HCT116 (cell line): Measurements from ENCODE around the gene CELF4. TPM values are rescaled to one million over a fixed set of nuclear protein-coding genes. Genes with fewer than 3 reads are reported as not detected.

Source experiments
- ATAC-seq: fragments of 200-7000 bp; cut with Tn5 transposase; 2 replicates; pipeline ENCODE4 v1.9.1; 2020; ENCODE audit warnings: mild to moderate bottlenecking, moderate library complexity
- BruUV-seq: library from RNA; stranded (reverse); fragments of 400-500 nt; replicated peaks from 2 replicates; lab custom pipeline; 2021; lab: Mats Ljungman, UMichigan
- CTCF ChIA-PET: fragments of 300-600 bp; sonication (Branson Sonifier 250); formaldehyde crosslinking; loops from one replicate; lab custom pipeline; 2021; ENCODE audit warnings: antibody characterized with exemption; lab: Charles Lee
- POLR2A ChIA-PET: fragments of 300-600, 350-600 bp; sonication (Branson Sonifier 250); formaldehyde crosslinking; loops from one replicate; lab custom pipeline; 2021; ENCODE audit warnings: antibody characterized with exemption; lab: Charles Lee
- RAD21 ChIA-PET, 2 experiments: fragments of 300-600 bp; sonication (Branson Sonifier 250); formaldehyde crosslinking; loops; one replicate each; lab custom pipeline; 2023; ENCODE audit warnings: low total read pairs in 2 of 2; ENCODE audit not compliant: uncharacterized antibody in 2 of 2, unreplicated experiment in 2 of 2, low non-redundant PET in 1 of 2; lab: Charles Lee
- DNase-seq: peaks from one replicate; pipeline ENCODE4 v3.0.0-alpha.2; 2010; ENCODE audit warnings: low read depth, low spot score
- H2AFZ ChIP-seq: fragments of 200-600 bp; shearing (Covaris generic), sonication (generic); 2 replicates; pipeline ENCODE4 v1.6.1; 2017; ENCODE audit warnings: low read depth, mixed run types, mixed read lengths, antibody characterized with exemption, low read length; ENCODE audit not compliant: poor library complexity, severe bottlenecking
- H3K27ac ChIP-seq: 2 replicates; pipeline ENCODE4 v1.5.1; 2012; ENCODE audit warnings: low read depth, low read length
- H3K27me3 ChIP-seq: fragments of 200-600 bp; sonication (generic); 2 replicates; pipeline ENCODE4 v1.6.1; 2016; ENCODE audit warnings: mixed run types, low read length, mixed read lengths; ENCODE audit not compliant: insufficient read depth
- H3K36me3 ChIP-seq, 2 experiments: fragments of 200-500 bp in 1 of 2; fragments of 200-600 bp in 1 of 2; sonication (Bioruptor generic) in 1 of 2; sonication (generic) in 1 of 2; 2 replicates each; pipeline versions ENCODE4 v1.5.1 to v1.6.1; 2014 to 2016; ENCODE audit warnings: low read length in 2 of 2, inconsistent platforms in 1 of 2, mixed read lengths in 1 of 2, mixed run types in 1 of 2; ENCODE audit not compliant: insufficient read depth in 2 of 2, control insufficient read depth in 1 of 2
- H3K4me1 ChIP-seq, 2 experiments: fragments of 200-600 bp in 1 of 2; sonication (generic) in 1 of 2; 2 replicates each; pipeline versions ENCODE4 v1.5.1 to v1.6.1; 2012 to 2017; ENCODE audit warnings: low read length in 2 of 2, inconsistent platforms in 1 of 2, mild to moderate bottlenecking in 1 of 2, mixed read lengths in 1 of 2, mixed run types in 1 of 2, moderate library complexity in 1 of 2; ENCODE audit not compliant: insufficient read depth in 2 of 2, control insufficient read depth in 1 of 2
- H3K4me2 ChIP-seq: fragments of 200-600 bp; sonication (generic); 2 replicates; pipeline ENCODE4 v1.6.1; 2017; ENCODE audit warnings: mixed run types, low read length, mixed read lengths
- H3K4me3 ChIP-seq, 2 experiments: fragments of 200-600 bp in 1 of 2; sonication (generic) in 1 of 2; replicated peaks in 1 of 2; 2 replicates each; pipeline ENCODE4 v1.5.1; 2011 to 2016; ENCODE audit warnings: low read length in 2 of 2, control low read depth in 1 of 2, low read depth in 1 of 2, mild to moderate bottlenecking in 1 of 2, mixed read lengths in 1 of 2, mixed run types in 1 of 2
- H3K79me2 ChIP-seq: fragments of 200-600 bp; sonication (generic); 2 replicates; pipeline ENCODE4 v1.6.1; 2017; ENCODE audit warnings: mild to moderate bottlenecking, mixed run types, low read length, moderate library complexity, mixed read lengths; ENCODE audit not compliant: insufficient read depth
- H3K9ac ChIP-seq: fragments of 200-600 bp; sonication (generic); 2 replicates; pipeline ENCODE4 v1.6.1; 2016; ENCODE audit warnings: low read length, mixed read lengths
- H3K9me2 ChIP-seq: fragments of 200-600 bp; sonication (generic), shearing (Covaris generic); 2 replicates; pipeline ENCODE4 v1.6.1; 2017; ENCODE audit warnings: mixed run types, mild to moderate bottlenecking, moderate library complexity; ENCODE audit not compliant: insufficient read depth
- H3K9me3 ChIP-seq, 2 experiments: fragments of 200-500 bp in 1 of 2; fragments of 200-600 bp in 1 of 2; sonication (Bioruptor generic) in 1 of 2; sonication (generic) in 1 of 2; 2 replicates each; pipeline ENCODE4 v1.6.1; 2014 to 2017; ENCODE audit warnings: low read length in 2 of 2, mixed read lengths in 2 of 2, inconsistent platforms in 1 of 2, low read depth in 1 of 2, mild to moderate bottlenecking in 1 of 2, mixed run types in 1 of 2, moderate library complexity in 1 of 2; ENCODE audit not compliant: control insufficient read depth in 1 of 2, insufficient read depth in 1 of 2
- H4K20me1 ChIP-seq: fragments of 200-600 bp; sonication (generic), shearing (Covaris generic); 2 replicates; pipeline ENCODE4 v1.6.1; 2017; ENCODE audit warnings: mixed run types, mild to moderate bottlenecking, moderate library complexity; ENCODE audit not compliant: insufficient read depth
- CBX3 ChIP-seq: IDR thresholded peaks from 2 replicates; pipeline ENCODE4 v1.6.1; 2012; ENCODE audit warnings: low read depth
- CEBPB ChIP-seq: IDR thresholded peaks from 2 replicates; pipeline ENCODE4 v1.6.1; 2012; ENCODE audit warnings: low read depth
- ELF1 ChIP-seq: IDR thresholded peaks from 2 replicates; pipeline ENCODE4 v1.6.1; 2012; ENCODE audit warnings: low read depth, borderline replicate concordance
- EZH2phosphoT487 ChIP-seq: fragments of 200-600 bp; IDR thresholded peaks from 2 replicates; pipeline ENCODE4 v1.6.1; 2018; ENCODE audit warnings: antibody characterized with exemption, borderline replicate concordance
- JUND ChIP-seq: IDR thresholded peaks from 2 replicates; pipeline ENCODE4 v1.6.1; 2012
- POLR2A ChIP-seq: IDR thresholded peaks from 2 replicates; pipeline ENCODE4 v1.7.0; 2011; ENCODE audit warnings: borderline replicate concordance; ENCODE audit not compliant: insufficient read depth, insufficient read length; ENCODE audit errors: extremely low read depth
- RAD21 ChIP-seq: IDR thresholded peaks from 2 replicates; pipeline ENCODE4 v1.6.1; 2012; ENCODE audit warnings: low read depth, mild to moderate bottlenecking
- SIN3A ChIP-seq: IDR thresholded peaks from 2 replicates; pipeline ENCODE4 v1.6.1; 2012; ENCODE audit warnings: low read depth
- SP1 ChIP-seq: IDR thresholded peaks from 2 replicates; pipeline ENCODE4 v1.6.1; 2012; ENCODE audit warnings: low read depth
- TCF7L2 ChIP-seq: IDR thresholded peaks from 2 replicates; pipeline ENCODE4 v1.7.0; 2011; ENCODE audit warnings: borderline replicate concordance, inconsistent platforms; ENCODE audit not compliant: insufficient read depth, insufficient read length; ENCODE audit errors: extremely low read depth
- YY1 ChIP-seq: IDR thresholded peaks from 2 replicates; pipeline ENCODE4 v1.6.1; 2011; ENCODE audit warnings: low read length, low read depth, moderate library complexity, mild to moderate bottlenecking; ENCODE audit not compliant: insufficient replicate concordance; ENCODE audit errors: extremely low read depth
- ZFX ChIP-seq: fragments of 450-650 bp; IDR thresholded peaks from 2 replicates; pipeline ENCODE4 v1.6.1; 2017
- intact Hi-C: fragments of 100-400 bp; cut with micrococcal nuclease; formaldehyde crosslinking; loops from 2 replicates; pipeline ENCODE4 v1.10.0; 2022
- total RNA-seq: library from RNA; stranded (reverse); gene quantifications from one replicate; pipeline ENCODE4 v1.2.1, GENCODE V29; 2021; ENCODE audit not compliant: unreplicated experiment
- TF ChIP-seq, protein P1 (sequence below): IDR thresholded peaks from 2 replicates; pipeline ENCODE4 v1.6.1; 2012; ENCODE audit warnings: low read depth
- TF ChIP-seq, protein P2 (sequence below): IDR thresholded peaks from 2 replicates; pipeline ENCODE4 v1.6.1; 2011; ENCODE audit warnings: mild to moderate bottlenecking, low read length, moderate library complexity; ENCODE audit not compliant: insufficient replicate concordance; ENCODE audit errors: extremely low read depth
- TF ChIP-seq, protein P3 (sequence below): IDR thresholded peaks from 2 replicates; pipeline ENCODE4 v1.6.1; 2012

The CELF4 gene
- total RNA-seq, 1 experiment from 2014 or later: not detected

DNA sequence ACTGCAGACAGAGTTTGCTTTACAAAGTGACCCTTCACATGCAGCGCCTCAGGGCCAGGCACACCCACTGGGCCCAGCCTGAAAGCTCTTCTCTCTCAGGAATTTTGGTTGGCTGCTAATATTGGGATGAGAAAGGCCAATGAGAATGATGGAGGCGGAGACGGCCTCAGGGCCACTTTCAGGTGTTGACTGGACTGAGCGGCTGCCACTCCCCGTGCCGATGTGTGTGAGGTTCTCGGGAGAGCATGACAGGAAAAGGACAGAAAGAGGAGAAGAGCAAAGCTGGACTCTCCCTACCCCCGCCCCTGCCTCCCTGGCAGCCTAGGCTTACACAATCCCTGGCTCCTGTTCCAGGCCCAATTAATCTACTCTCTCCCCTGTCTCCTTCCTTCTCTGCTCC is 155.7 kb downstream of the CELF4 start:
- H3K27me3 ChIP-seq: no peaks in the 10 kb centered on the region
- no peak overlapping the region for H2AFZ ChIP-seq
- no peak for DNase-seq
- CTCF ChIA-PET: no interaction called here
- no peak overlapping the region for H3K4me2 ChIP-seq
- POLR2A ChIA-PET: no interaction called here
- no peak overlapping the region for H3K4me3 ChIP-seq
- H3K9ac ChIP-seq: no peak overlapping the region
- H3K9me2 ChIP-seq: no peaks in the 10 kb centered on the region
- H3K36me3 ChIP-seq: no peaks in the 10 kb centered on the region
- TF ChIP-seq YY1 (no peak), ZFX (no peak), TCF7L2 (no peak), CEBPB (no peak), RAD21 (no peak)
- TF ChIP-seq, all 23 proteins: peak for 0
- Histone ChIP-seq H3K79me2 (no peaks in the 10 kb centered on the region), H3K4me1 (no peaks in the 10 kb centered on the region), H3K27ac (no peak overlapping the region), H3K9me3 (no peaks in the 10 kb centered on the region), H4K20me1 (no peaks in the 10 kb centered on the region)
- RAD21 ChIA-PET: no interaction called here
- BruUV-seq: no TSS peak
- intact Hi-C loops: no loop called here
- no peak for ATAC-seq

DNA sequence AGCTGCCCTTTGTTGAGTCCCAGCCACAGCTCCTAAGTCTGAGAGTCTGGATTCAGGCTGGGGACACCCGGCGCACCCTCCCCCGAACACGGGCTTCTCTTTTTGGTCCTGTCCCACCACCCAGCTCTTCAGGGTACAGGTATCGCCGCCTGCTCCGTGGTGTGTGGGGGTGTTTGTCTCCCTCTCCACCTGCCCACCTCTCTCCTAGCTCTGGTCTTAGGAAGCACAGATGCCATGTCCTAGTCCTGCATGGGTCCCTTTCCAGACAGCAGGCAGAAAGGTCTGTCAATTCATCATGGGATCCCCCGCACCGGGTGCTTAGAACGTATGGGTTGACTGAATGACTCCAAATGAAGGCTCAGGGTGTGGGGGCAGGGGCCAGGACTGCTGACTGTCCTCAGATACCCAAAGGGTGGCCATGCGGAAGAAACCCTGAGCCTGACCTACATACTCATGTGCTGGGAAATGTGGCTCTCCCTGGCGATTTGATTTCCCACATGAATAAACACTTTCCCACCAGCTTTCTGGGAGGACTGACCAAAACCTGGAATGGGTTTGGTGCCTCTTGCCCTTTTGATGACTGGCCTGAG is 156.8 kb downstream of the CELF4 start:
- ChIA-PET RAD21 (no interaction called here), POLR2A (no interaction called here), CTCF (no interaction called here)
- no peak overlapping the region for H3K9ac ChIP-seq
- no peaks in the 10 kb centered on the region for H3K27me3 ChIP-seq
- no peaks in the 10 kb centered on the region for H3K4me1 ChIP-seq
- H3K36me3 ChIP-seq: no peaks in the 10 kb centered on the region
- no peak for DNase-seq
- H2AFZ ChIP-seq: no peak overlapping the region
- H3K9me2 ChIP-seq: no peaks in the 10 kb centered on the region
- H3K9me3 ChIP-seq: no peaks in the 10 kb centered on the region
- intact Hi-C loops: no loop called here
- H3K79me2 ChIP-seq: no peaks in the 10 kb centered on the region
- no TSS peak for BruUV-seq
- H3K27ac ChIP-seq: no peak overlapping the region
- H3K4me2 ChIP-seq: no peak overlapping the region
- H3K4me3 ChIP-seq: no peak overlapping the region
- ATAC-seq: no peak
- no peaks in the 10 kb centered on the region for H4K20me1 ChIP-seq
- no peak for TF ChIP-seq CBX3
- TF ChIP-seq, protein P1, sequence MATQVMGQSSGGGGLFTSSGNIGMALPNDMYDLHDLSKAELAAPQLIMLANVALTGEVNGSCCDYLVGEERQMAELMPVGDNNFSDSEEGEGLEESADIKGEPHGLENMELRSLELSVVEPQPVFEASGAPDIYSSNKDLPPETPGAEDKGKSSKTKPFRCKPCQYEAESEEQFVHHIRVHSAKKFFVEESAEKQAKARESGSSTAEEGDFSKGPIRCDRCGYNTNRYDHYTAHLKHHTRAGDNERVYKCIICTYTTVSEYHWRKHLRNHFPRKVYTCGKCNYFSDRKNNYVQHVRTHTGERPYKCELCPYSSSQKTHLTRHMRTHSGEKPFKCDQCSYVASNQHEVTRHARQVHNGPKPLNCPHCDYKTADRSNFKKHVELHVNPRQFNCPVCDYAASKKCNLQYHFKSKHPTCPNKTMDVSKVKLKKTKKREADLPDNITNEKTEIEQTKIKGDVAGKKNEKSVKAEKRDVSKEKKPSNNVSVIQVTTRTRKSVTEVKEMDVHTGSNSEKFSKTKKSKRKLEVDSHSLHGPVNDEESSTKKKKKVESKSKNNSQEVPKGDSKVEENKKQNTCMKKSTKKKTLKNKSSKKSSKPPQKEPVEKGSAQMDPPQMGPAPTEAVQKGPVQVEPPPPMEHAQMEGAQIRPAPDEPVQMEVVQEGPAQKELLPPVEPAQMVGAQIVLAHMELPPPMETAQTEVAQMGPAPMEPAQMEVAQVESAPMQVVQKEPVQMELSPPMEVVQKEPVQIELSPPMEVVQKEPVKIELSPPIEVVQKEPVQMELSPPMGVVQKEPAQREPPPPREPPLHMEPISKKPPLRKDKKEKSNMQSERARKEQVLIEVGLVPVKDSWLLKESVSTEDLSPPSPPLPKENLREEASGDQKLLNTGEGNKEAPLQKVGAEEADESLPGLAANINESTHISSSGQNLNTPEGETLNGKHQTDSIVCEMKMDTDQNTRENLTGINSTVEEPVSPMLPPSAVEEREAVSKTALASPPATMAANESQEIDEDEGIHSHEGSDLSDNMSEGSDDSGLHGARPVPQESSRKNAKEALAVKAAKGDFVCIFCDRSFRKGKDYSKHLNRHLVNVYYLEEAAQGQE: no peak
- no peak for TF ChIP-seq SP1
- TF ChIP-seq ELF1: no peak
- TF ChIP-seq POLR2A: no peak
- no peak for TF ChIP-seq ZFX
- TF ChIP-seq SIN3A: no peak
- TF ChIP-seq, protein P2, sequence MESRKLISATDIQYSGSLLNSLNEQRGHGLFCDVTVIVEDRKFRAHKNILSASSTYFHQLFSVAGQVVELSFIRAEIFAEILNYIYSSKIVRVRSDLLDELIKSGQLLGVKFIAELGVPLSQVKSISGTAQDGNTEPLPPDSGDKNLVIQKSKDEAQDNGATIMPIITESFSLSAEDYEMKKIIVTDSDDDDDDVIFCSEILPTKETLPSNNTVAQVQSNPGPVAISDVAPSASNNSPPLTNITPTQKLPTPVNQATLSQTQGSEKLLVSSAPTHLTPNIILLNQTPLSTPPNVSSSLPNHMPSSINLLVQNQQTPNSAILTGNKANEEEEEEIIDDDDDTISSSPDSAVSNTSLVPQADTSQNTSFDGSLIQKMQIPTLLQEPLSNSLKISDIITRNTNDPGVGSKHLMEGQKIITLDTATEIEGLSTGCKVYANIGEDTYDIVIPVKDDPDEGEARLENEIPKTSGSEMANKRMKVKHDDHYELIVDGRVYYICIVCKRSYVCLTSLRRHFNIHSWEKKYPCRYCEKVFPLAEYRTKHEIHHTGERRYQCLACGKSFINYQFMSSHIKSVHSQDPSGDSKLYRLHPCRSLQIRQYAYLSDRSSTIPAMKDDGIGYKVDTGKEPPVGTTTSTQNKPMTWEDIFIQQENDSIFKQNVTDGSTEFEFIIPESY: no peak
- no peak for TF ChIP-seq JUND
- no peak for TF ChIP-seq RAD21
- no peak for TF ChIP-seq EZH2phosphoT487
- TF ChIP-seq YY1: no peak
- no peak for TF ChIP-seq TCF7L2
- no peak for TF ChIP-seq CEBPB
- TF ChIP-seq, protein P3, sequence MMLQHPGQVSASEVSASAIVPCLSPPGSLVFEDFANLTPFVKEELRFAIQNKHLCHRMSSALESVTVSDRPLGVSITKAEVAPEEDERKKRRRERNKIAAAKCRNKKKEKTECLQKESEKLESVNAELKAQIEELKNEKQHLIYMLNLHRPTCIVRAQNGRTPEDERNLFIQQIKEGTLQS: no peak
